Cardiac muscle cell (in vitro differentiated cells and primary cell): ENCODE results near the gene CPD. TPM values are rescaled to one million over a fixed set of nuclear protein-coding genes. Genes with fewer than 3 reads are reported as not detected.

Experiments
- DNase-seq, 2 donors: peaks; one replicate each; pipeline versions ENCODE4 v3.0.0 to v3.0.0-alpha.2; 2010 to 2017; ENCODE audit warnings: low read depth in 1 of 2, low spot score in 1 of 2
- H3K27ac ChIP-seq: fragments of 200-600 bp; sonication (generic); 2 replicates; pipeline ENCODE4 v1.5.1; 2016
- H3K27me3 ChIP-seq: fragments of 200-600 bp; sonication (generic); 2 replicates; pipeline ENCODE4 v1.6.0; 2016; ENCODE audit warnings: control low read depth
- H3K36me3 ChIP-seq: fragments of 200-600 bp; sonication (generic); 2 replicates; pipeline ENCODE4 v1.5.1; 2016; ENCODE audit warnings: control low read depth
- H3K4me1 ChIP-seq: fragments of 200-600 bp; sonication (generic); 2 replicates; pipeline ENCODE4 v1.8.1; 2017; ENCODE audit warnings: low read depth, mild to moderate bottlenecking, mixed run types
- H3K4me3 ChIP-seq: fragments of 200-600 bp; sonication (generic); 2 replicates; pipeline ENCODE4 v1.5.1; 2016; ENCODE audit warnings: mild to moderate bottlenecking
- H3K9me3 ChIP-seq: fragments of 200-600 bp; sonication (generic); 2 replicates; pipeline ENCODE4 v1.5.1; 2017; ENCODE audit warnings: low read depth, mild to moderate bottlenecking, control low read depth
- polyA plus RNA-seq: library from polyadenylated mRNA; unstranded; fragments of >200 nt; fragmentation: Nextera tagmentation; extraction: Ambion mirVana; gene quantifications from 2 replicates; pipeline ENCODE4 v1.2.1, GENCODE V29; 2016
- total RNA-seq: library from RNA; depleted of rRNA; stranded (reverse); fragments of >200 nt; gene quantifications from 2 replicates; pipeline ENCODE4 v1.2.3, GENCODE V29; 2016
- TF ChIP-seq, protein P1 (sequence below): IDR thresholded peaks from 2 replicates; pipeline ENCODE4 v1.5.1; 2012; ENCODE audit warnings: low read depth, mild to moderate bottlenecking, low read length

CPD gene
- total and polyA plus RNA-seq, 2 experiments from 2014 or later = 19.5 to 47.4 TPM

DNA sequence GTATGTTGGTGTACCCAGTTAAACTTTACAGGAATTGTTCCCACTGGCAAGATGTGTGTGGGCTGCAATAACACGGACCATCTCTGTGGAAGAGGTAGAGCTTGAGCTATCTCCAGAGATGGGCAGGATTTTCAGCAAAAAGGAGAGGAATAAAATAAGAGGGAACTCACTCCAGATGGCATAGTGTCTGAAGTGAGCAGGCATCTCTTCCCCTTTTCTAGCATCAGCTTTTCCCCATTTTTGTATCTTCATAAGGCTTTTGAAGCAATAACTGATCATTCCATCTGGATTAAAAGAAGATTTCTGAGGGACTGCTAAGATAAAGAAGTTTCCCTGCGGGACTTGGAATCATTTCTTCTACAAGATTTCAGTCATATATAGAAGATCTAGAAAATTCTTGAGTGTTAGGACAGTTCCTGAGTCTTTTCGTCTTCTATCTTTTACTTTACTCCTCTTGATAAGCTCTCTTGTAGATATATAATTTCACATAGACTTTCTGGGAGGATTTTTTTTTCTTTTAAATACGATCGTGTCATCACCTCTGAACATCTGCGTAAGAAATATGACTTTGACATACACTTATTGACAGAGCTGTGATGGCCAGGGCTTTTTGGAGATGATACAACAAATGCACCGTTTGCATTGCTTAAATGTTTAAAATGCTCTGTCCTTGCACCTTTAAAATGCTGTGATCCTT is 2.1 kb downstream of the CPD start:
- Histone ChIP-seq H3K4me1 (peaks cover 39% of the 10 kb centered on the region), H3K27ac (no peak overlapping the region), H3K36me3 (peaks cover 5% of the 10 kb centered on the region), H3K9me3 (no peaks in the 10 kb centered on the region), H3K4me3 (peak overlapping the region; percentile 93), H3K27me3 (no peaks in the 10 kb centered on the region)
- no peak for DNase-seq
- TF ChIP-seq, protein P1, sequence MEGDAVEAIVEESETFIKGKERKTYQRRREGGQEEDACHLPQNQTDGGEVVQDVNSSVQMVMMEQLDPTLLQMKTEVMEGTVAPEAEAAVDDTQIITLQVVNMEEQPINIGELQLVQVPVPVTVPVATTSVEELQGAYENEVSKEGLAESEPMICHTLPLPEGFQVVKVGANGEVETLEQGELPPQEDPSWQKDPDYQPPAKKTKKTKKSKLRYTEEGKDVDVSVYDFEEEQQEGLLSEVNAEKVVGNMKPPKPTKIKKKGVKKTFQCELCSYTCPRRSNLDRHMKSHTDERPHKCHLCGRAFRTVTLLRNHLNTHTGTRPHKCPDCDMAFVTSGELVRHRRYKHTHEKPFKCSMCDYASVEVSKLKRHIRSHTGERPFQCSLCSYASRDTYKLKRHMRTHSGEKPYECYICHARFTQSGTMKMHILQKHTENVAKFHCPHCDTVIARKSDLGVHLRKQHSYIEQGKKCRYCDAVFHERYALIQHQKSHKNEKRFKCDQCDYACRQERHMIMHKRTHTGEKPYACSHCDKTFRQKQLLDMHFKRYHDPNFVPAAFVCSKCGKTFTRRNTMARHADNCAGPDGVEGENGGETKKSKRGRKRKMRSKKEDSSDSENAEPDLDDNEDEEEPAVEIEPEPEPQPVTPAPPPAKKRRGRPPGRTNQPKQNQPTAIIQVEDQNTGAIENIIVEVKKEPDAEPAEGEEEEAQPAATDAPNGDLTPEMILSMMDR = no peak

DNA sequence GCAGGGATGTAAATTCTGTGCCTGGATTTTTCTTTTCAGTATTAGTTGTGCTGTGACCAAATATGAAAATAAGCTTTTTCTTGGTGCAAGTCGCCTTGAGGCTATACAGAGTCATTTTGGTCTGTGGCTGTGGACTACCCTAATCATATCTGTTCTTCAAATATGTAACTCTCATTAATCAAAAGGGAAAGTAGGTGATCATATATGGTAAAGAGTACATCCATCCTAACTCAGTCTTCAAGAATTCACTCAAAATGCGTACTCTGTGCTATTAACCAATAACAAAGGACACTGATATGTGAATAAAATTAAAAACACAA is 2.6 kb downstream of the CPD start:
- Histone ChIP-seq H3K9me3 (no peaks in the 10 kb centered on the region), H3K27me3 (no peaks in the 10 kb centered on the region), H3K4me1 (peaks cover 37% of the 10 kb centered on the region), H3K4me3 (no peak overlapping the region), H3K27ac (no peak overlapping the region), H3K36me3 (peaks cover 8% of the 10 kb centered on the region)
- TF ChIP-seq, protein P1 = no peak
- no peak for DNase-seq

DNA sequence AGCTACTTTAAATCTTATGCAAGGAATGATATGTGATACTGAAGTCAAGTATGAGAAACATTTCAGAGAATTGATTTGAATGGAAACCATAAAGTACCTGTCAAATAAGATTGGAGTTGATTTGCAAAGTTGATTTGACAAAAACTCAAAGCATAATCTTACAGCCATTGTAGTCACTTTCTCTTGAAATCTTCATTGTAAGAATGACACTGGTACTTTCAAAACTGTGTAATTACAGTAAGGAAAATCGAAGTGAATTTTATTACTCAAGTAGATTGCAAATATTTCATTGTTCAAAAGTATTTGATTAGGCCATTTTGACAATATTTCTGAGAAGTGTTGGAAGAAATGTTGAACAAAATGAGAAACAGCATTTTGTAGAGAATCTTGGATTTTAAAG is 3.6 kb downstream of the CPD start:
- H3K36me3 ChIP-seq = peaks cover 17% of the 10 kb centered on the region
- H3K27ac ChIP-seq = no peak overlapping the region
- no peaks in the 10 kb centered on the region for H3K9me3 ChIP-seq
- TF ChIP-seq, protein P1 = no peak
- H3K4me3 ChIP-seq = no peak overlapping the region
- no peaks in the 10 kb centered on the region for H3K27me3 ChIP-seq
- DNase-seq = no peak
- H3K4me1 ChIP-seq = peaks cover 29% of the 10 kb centered on the region

DNA sequence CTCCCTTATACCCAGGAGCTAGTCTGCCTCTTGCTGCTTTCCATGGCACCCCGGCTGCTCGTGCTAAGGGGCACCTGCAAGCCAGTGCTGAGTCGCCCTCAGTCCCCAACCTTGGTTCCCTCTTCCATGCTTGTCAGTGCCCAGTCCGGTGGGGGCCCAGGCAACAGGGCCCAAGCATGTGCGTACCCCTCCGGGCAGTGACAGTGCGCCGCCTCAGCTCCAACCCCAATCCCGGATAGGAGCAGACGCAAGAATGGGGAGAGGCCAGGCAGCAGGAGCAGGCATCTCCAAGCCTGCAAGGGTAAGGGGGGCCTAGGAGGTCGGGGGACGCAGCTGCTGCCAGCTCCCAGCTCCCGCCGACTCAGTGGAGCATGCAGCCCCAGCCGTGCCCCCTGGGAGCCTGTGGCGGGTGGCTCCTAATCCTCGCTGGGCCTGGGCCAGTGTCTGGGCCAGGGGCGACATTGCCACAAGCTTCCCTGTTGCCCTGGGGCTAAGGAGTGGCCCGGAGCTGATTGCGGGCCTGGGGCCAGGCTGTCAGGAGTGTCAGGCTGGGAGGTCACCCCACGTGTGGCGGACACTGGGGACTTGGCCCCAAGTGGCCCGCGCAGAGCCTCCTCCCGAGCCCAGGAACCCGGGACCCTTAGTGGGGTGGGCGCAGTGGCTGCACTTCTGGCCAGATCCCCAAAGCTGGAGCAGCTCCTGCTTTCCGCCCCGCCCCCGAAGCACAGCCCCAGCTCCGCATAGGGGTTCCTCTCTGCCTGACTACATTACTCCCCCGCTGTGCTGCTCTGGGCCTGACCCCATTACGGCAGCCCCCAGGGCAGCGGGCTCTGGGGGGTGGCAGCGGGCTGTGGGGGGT is 9.8 kb downstream of the CPD start:
- Histone ChIP-seq H3K4me3 (no peak overlapping the region), H3K9me3 (no peaks in the 10 kb centered on the region), H3K27me3 (no peaks in the 10 kb centered on the region), H3K27ac (no peak overlapping the region), H3K36me3 (peaks cover 22% of the 10 kb centered on the region), H3K4me1 (no peaks in the 10 kb centered on the region)
- DNase-seq = no peak
- TF ChIP-seq, protein P1 = no peak

DNA sequence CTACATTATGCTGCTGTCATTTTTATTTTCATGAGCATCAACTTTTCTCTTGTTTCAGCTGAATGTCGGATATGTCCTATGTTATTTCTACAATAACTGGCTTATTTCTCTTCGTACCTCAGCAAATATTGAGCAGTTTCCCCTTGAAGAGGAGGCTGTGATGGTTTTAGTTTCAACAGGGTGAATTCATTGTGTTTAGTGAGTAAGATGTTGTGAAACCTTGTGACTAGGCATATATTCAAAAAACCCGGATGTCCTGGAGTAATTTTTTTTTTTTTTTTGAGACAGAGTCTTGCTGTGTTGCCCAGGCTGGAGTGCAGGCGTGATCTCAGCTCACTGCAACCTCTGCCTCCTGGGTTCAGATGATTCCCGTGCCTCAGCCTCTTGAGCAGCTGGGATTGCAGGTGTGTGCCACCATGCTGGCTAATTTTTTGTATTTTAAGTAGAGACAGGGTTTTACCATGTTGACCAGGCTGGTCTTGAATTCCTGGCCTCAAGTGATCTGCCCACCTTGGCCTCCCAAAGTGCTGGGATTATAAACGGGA is 11.1 kb downstream of the CPD start:
- Histone ChIP-seq H3K4me3 (no peak overlapping the region), H3K27ac (no peak overlapping the region), H3K9me3 (no peaks in the 10 kb centered on the region), H3K4me1 (peaks cover 6% of the 10 kb centered on the region), H3K27me3 (no peaks in the 10 kb centered on the region), H3K36me3 (peaks cover 22% of the 10 kb centered on the region)
- peak in 1 of 2 donors; percentile 36 for DNase-seq
- TF ChIP-seq, protein P1 = no peak
